NCI-H510A treated with DMSO at 0.1 percent for 48 hours (cell line): Measurements from ENCODE around the gene IMMT.

Experiments
- DNase-seq: peaks from one replicate; lab custom pipeline; 2025; lab: John Stamatoyannopoulos, UW

IMMT gene

GRCh38 chr2:86140969-86141392 lies 54.3 kb downstream of the IMMT start:
- DNase-seq: no peak

- no peak for DNase-seq
Observed at GRCh38 chr2:86139981-86140380, 55.3 kb downstream of the IMMT start.

DNA sequence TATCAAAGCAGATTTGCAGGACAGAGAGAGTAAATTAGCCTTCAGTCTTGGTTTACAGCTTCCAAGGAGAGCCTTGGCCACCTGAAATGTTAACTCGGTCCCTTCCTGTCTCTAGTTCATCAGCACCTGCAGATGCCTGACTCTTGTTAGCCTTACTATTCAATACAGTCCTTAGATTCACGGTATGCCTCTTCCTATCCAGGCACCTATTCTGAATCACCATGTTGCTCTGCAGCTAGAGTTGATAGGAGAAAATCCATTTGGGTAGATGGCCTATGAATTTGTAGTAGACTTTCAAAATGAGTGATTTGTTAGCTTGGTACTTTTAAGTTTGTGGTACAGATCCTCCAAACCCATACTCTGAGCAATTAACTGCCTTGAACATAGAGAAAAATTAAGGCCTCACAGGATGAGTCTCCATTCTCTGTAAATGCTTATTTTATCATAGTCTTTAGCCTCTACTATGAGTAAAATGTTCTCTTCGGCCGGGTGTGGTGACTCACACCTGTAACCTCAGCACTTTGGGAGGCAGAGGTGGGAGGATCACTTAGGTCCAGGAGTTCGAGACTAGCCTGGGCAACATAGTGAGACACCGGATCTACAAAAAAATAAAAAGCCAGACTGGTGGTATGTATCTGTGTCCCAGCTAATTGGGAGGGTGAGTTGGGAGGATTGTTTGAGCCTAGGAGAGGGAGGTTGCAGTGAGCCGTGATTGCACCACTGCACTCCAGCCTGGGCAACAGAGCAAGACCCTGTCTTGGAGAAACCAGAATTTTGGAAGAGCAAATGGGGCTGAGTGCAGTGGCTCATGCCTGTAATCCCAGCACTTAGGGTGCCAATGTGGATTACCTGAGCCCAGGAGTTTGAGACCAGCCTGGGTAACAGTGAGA lies 56.3 kb downstream of the IMMT start:
- DNase-seq: no peak

DNA sequence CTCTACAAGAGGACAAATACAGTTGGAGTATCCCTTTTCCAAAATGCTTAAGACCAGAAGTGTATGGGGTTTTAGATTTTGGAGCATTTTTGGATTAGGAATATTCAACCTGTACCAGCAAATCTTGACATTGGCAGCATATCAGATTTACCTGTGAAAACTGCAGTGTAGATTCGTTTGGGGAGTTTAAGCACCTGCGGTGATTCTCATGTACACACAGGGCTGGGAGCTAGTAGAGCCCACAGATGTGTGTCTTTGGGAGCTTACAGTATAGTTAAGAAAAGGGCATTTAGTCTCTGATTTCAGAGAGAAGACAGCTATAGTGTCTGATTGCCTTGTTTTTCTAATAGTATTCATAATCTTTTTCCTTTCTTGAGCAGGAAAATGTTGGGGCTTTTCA lies 59.1 kb downstream of the IMMT start:
- no peak for DNase-seq

DNA sequence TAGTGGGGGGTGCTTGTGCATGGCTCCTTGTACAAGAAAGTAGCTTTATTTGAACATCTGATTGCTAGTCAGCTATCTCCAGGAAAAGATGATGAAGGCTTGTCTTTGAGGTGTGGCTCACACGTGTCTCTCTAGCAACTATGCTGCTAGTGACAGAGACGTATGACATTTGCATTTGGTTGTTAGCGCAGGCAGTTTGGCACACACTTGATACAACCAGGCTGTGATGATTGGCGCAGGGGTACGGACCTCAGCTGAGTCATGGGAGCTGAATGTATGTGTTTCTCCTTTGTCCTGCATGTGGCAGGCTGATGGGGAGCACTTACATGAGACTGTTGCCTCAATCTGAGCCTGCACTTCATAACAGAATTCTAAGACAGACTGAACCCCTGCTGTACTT lies 59.6 kb downstream of the IMMT start:
- DNase-seq: no peak

GRCh38 chr2:86134709-86135108 lies 60.6 kb downstream of the IMMT start:
- DNase-seq: no peak

GRCh38 chr2:86124683-86125082 lies 70.6 kb downstream of the IMMT start:
- DNase-seq: no peak

DNA sequence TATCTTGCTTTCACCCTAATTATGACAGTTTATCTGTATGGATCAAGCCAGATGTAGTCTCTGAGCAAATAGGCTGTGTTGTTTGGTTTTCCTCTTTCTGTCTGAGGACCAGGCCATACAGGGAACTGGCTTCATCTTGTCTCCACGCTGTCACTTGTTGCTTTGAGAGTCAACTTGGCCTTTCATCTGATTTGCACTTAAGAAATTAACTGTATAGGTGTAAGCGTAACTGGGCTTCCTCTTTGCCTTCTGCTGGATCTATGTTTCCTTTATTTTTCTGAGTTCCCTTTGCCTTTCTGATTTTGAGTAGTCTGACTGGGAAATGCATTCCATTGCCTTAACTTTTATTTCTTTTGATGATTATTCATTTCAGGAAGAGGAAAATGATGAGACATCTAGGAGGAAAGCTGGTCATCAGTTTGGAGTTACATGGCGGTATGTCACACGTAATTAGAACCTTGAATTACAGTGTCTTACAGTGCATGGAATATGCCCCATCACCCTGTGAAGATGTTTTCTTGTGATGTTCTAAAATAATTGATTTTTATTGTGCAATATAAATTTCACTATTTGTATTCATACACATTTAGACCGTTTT lies 71.8 kb downstream of the IMMT start:
- no peak for DNase-seq

DNA sequence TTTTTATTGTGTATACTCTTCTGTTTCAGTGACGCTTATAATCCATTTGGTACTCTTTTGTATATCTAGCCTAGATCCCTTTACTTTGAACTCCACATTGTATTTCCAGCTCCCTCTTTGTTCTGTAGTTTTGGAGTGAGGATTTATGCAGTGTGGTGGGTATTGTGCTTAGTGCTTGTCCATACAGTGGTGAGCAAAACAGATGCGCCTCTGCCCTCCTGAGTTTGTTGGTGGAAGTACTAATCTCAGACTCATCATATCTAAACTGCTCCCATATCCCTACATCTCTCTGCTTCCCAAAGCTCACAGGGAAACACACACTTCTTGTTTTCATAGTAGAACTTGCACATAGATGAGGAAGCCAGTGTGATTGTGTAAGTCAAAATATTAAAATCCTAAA lies 77.1 kb downstream of the IMMT start:
- no peak for DNase-seq

DNA sequence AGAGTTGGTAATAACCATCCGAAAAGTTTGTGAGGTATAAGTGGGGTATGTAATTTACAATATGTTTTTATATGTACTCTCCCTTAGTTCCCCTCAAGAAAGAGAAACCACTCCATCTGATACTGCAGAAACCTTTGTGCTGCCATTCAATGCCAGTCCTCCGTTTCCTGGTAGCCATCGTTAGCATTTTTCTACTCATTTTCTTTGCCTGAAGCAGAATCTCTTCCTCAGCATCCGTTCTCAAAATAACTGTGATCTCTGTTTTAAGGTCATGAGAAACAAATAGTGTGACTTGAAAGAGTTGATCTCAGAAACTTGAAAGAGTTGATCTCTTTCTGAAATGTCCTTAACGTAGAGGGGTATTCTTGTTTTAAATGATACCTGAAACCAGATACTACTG lies 88.2 kb downstream of the IMMT start:
- no peak for DNase-seq

DNA sequence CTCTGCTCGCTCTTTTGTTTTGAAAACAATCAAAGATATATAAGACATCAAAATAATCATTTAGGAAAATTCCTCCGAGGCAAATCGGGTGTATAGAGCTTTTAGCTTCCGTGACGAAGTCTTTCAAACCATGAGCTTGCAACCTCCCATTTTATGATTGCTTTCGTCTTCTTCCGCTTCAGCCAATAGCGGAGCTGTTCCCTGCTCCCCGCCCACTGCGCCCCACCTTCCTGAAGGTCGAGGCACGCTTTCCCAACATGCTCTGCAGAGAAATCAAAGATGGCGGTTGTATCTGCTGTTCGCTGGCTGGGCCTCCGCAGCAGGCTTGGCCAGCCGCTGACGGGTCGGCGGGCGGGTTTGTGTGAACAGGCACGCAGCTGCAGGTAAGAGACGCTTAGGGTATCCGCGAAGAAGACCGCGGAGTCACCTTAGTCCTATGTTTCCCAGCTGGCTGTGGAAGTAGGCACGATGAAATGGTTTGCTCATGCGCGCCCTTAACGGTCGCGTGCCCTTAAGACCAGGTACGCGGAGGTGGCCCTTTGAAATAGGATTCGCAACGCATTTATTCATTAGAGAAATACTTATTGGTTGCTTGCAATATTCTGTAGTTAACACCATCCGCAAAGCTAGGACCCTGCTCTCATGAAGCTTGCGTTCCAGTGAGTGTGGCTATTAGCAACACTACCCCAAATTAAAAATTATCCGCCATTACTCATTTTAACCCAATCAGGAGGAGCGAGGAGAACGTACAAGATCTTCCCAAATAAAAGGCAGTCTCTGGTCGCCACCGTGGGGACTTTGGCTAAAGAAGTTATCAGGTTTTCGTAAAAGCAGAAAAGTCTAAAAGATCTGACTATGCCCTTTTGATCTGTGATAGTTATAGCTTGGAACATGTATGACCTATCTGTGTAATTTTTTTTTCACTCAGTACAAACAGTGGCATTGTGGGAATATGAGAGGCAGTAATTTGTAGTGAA lies 89.0 kb downstream of the IMMT start, which contains the start of gene PTCD3:
TSS of gene PTCD3 (plus strand) at position 267 of the 977 bp plus-strand sequence. CDS start at position 280, 13 bp downstream.
- peak; percentile 98 for DNase-seq

- peak; percentile 98 for DNase-seq
Observed at GRCh38 chr2:86105252-86105968, 89.9 kb downstream of the IMMT start, which contains the start of gene POLR1A. POLR1A (minus strand) TSS chr2:86105886; CDS start chr2:86105776, 110 bp downstream.

- no peak for DNase-seq
Observed at GRCh38 chr2:86102157-86102556, 93.1 kb downstream of the IMMT start.

- DNase-seq: no peak
Observed at GRCh38 chr2:86097913-86098312, 97.3 kb downstream of the IMMT start.

DNA sequence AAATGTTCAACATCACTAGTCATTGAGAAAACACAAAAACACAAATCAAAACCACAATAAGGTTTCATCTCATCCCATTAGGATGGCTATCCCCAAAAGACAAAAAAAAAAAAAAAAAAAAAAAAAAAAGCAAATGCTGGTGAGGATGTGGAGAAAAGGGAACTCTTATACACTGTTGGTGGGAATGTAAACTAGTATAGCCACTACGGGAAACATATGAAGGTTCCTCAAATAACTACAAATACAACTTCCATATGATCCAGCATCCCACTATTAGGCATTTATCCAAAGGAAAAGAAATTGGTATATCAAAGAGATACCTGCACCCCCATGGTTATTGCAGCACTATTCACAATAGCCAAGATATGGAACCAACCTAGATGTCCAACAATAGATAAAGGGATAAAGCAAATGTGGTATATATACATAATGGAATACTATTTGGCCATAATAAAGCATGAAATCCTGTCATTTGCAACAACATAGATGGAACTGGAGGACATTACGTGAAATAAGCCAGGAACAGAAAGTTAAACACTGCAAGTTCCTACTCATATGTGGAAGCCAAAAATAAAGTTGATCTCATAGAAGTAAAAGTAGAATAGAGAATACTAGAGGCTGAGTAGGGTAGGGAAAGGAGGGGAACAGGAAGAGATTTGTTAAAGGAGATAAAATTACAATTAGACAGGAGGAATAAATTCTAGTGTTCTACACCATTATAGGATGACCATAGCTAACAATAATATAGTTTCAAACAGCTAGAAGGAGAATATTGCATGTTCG lies 98.0 kb downstream of the IMMT start:
- no peak for DNase-seq

GRCh38 chr2:86094229-86094628 lies 101.0 kb downstream of the IMMT start:
- DNase-seq: no peak
